ENCODE measurements around the gene POM121. TPM values are rescaled to one million over a fixed set of nuclear protein-coding genes. Genes with fewer than 3 reads are reported as not detected.
"Not testable (repeated sequence)": the region's sequence is repeated elsewhere in the genome, so short reads cannot be mapped to it uniquely, and the experiment has no call there.

The POM121 gene
- total RNA-seq, 1 donor from 2014 or later, result 71.4 TPM

GRCh38 chr7:72982084-72982483 lies 57.2 kb downstream of the POM121 start:
- DNase-seq (ENCODE audit: low spot score); H3K4me3 Mint-ChIP-seq (ENCODE audit: low read depth); H3K9me3 Mint-ChIP-seq; intact Hi-C loops (cut with micrococcal nuclease); H3K27me3 Mint-ChIP-seq (ENCODE audit: low read depth); H3K27ac Mint-ChIP-seq; H3K36me3 Mint-ChIP-seq (ENCODE audit: low read depth); H3K4me1 Mint-ChIP-seq (ENCODE audit: low read depth): not testable (repeated sequence)

- DNase-seq (ENCODE audit: low spot score); intact Hi-C loops (cut with micrococcal nuclease); H3K27me3 Mint-ChIP-seq (ENCODE audit: low read depth); H3K4me1 Mint-ChIP-seq (ENCODE audit: low read depth); H3K4me3 Mint-ChIP-seq (ENCODE audit: low read depth); H3K36me3 Mint-ChIP-seq (ENCODE audit: low read depth); H3K9me3 Mint-ChIP-seq; H3K27ac Mint-ChIP-seq: not testable (repeated sequence)
Observed at GRCh38 chr7:72990146-72990913, 65.4 kb downstream of the POM121 start.

DNA sequence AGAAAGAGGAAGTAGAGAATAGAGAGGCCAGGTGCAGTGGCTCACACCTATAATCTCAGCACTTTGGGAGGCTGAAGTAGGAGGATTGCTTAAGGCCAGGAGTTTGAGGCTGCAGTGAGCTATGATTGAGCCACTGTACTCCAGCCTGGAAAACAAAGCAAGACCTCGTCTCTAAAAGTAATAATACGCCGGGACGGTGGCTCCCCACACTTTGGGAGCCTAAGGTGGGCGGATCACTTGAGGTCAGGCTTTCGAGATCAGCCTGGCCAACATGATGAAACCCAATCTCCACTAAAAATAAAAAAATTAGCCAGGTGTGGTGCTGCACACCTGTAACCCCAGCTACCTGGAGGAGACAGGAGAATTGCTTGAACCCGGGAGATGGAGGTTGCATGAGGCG lies 70.6 kb downstream of the POM121 start:
- intact Hi-C loops (cut with micrococcal nuclease); H3K4me1 Mint-ChIP-seq (ENCODE audit: low read depth); H3K27me3 Mint-ChIP-seq (ENCODE audit: low read depth); H3K36me3 Mint-ChIP-seq (ENCODE audit: low read depth); H3K4me3 Mint-ChIP-seq (ENCODE audit: low read depth); H3K9me3 Mint-ChIP-seq; H3K27ac Mint-ChIP-seq; DNase-seq (ENCODE audit: low spot score): not testable (repeated sequence)

GRCh38 chr7:72997447-72997846 lies 72.6 kb downstream of the POM121 start:
- H3K9me3 Mint-ChIP-seq; DNase-seq (ENCODE audit: low spot score); H3K4me3 Mint-ChIP-seq (ENCODE audit: low read depth); H3K27me3 Mint-ChIP-seq (ENCODE audit: low read depth); H3K36me3 Mint-ChIP-seq (ENCODE audit: low read depth); H3K27ac Mint-ChIP-seq; H3K4me1 Mint-ChIP-seq (ENCODE audit: low read depth); intact Hi-C loops (cut with micrococcal nuclease): not testable (repeated sequence)

DNA sequence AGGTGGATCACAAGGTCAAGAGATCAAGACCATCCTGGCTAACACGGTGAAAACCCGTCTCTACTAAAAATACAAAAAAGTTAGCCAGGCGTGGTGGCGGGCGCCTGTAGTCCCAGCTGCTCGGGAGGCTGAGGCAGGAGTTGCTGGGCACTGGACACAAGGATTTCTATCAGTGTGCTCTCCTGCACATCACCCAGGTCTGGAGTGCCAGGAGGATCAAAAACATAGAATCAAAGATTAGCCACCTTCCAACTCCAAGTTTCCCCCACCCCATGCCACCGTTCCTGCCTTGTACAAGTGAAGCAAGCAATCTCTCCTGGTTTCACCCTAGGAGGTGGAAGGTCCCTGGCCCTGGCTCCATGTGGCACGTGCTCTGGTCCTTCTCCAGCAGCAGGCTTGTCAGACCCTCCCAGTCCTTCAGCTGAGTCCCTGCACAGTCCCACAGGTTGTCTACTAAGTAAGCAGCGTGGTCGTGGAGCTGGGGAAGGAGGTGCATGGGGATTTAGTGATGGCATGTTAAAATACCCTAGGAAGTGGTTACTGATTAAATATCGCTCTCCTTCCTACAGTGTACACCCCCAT lies 73.1 kb downstream of the POM121 start:
- intact Hi-C loops (cut with micrococcal nuclease), result not testable (repeated sequence)

More for the DNA sequence above, 73.1 kb downstream of the POM121 start:
- not testable (repeated sequence) for H3K9me3 Mint-ChIP-seq; H3K27ac Mint-ChIP-seq; H3K4me1 Mint-ChIP-seq (ENCODE audit: low read depth); DNase-seq (ENCODE audit: low spot score); H3K4me3 Mint-ChIP-seq (ENCODE audit: low read depth); H3K27me3 Mint-ChIP-seq (ENCODE audit: low read depth); H3K36me3 Mint-ChIP-seq (ENCODE audit: low read depth)

Other genes with a start within 250 kb of the POM121 start
- gene TYW1B, start 96.9 kb upstream of the POM121 start, total RNA-seq, result 3.6 and 4.5 TPM in 2 replicates
- 0.43 and 0.69 TPM in 2 replicates for gene TRIM74, start 44.4 kb downstream of the POM121 start, total RNA-seq
- not detected in 2 replicates for gene SPDYE8, start 104.7 kb downstream of the POM121 start, total RNA-seq
- not detected in 2 replicates for gene SPDYE11, start 132.8 kb downstream of the POM121 start, total RNA-seq
- not detected in 2 replicates for gene SPDYE9, start 160.9 kb downstream of the POM121 start, total RNA-seq

All from activated T-helper 2 cell treated with anti-CD3 and anti-CD28 coated beads, Interferon-gamma antibody, Interleukin-2, Interleukin-4, amounts not matched to agents 10 μg/mL and 5 μg/mL and 100 μg/mL, durations not matched to agents 14 hours and 24 hours and 36 hours (primary cell).